ENCODE results near the gene GRXCR1.

GRXCR1 gene

GRCh38 chr4:43047058-43047457 lies 154.5 kb downstream of the GRXCR1 start:
- H3K4me3 ChIP-seq (ENCODE audit: low read depth, low read length): no peak overlapping the region
- no peak for TF ChIP-seq CTCF (IDR thresholded peaks at IDR 0.05; ENCODE audit: low read depth, low read length, missing control alignments)
- DNase-seq (ENCODE audit: low read depth): no peak

DNA sequence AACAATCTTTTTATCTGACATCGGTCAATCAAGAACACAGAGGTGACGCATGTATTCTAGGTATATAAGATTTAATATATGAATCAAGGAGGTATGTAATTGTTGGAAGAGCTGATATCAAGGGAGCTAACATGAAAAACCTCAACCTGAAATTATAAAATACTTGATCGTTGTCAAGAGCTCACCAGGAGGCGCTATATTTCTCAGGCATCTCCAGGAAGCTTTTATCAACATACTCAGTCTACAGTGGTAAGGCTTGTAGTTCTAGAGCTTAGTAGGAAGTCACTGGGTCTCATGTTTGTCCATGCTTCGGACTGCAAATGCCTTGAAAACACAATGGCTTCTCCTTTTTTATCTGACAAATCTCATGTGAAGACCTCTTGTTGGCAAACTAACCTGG lies 156.1 kb downstream of the GRXCR1 start:
- no peak overlapping the region for H3K4me3 ChIP-seq (ENCODE audit: low read depth, low read length)
- peak; percentile 13 for TF ChIP-seq CTCF (IDR thresholded peaks at IDR 0.05; ENCODE audit: low read depth, low read length, missing control alignments)
- DNase-seq (ENCODE audit: low read depth): no peak

GRCh38 chr4:43049326-43049725 lies 156.8 kb downstream of the GRXCR1 start:
- no peak for TF ChIP-seq CTCF (IDR thresholded peaks at IDR 0.05; ENCODE audit: low read depth, low read length, missing control alignments)
- no peak overlapping the region for H3K4me3 ChIP-seq (ENCODE audit: low read depth, low read length)
- DNase-seq (ENCODE audit: low read depth): no peak

DNA sequence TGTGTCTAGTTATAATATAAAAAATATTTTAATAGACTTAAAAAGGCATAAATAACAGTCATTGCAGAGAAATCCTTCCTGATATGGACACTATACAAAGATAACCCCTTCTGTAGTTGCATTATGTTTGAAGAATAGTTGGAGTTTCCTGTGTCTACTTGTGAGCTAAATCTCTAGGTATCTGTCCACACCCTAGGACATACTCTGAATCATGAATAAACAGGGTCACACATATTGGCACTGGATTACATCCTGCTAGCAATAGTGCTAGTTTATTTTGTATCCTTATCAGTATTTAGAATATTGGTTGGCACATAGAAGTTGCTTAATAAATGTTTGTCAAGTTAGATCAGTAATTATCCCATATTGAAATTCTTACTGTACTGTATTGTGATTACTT lies 173.9 kb downstream of the GRXCR1 start:
- no peak overlapping the region for H3K4me3 ChIP-seq (ENCODE audit: low read depth, low read length)
- no peak for TF ChIP-seq CTCF (IDR thresholded peaks at IDR 0.05; ENCODE audit: low read depth, low read length, missing control alignments)
- DNase-seq (ENCODE audit: low read depth): no peak

DNA sequence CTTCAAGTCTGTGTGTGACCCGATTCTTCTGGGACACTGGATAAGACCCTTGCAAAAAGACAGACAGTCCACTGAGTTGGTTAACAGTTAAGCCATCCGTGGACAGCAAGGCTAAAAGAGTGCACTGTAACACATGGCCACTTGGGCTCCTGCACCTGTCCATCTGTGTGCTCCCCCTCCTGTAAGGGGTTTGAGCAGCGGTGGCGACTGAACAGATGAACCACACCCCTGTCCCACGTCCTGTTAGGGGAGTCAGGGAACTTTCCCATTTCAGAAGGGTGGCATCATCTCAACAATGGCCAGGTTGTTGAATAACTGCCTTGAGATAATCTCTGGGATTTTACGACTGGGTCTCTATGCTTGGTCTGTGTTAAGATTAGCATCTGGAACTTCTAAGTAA lies 178.6 kb downstream of the GRXCR1 start:
- no peak for TF ChIP-seq CTCF (IDR thresholded peaks at IDR 0.05; ENCODE audit: low read depth, low read length, missing control alignments)
- no peak overlapping the region for H3K4me3 ChIP-seq (ENCODE audit: low read depth, low read length)
- no peak for DNase-seq (ENCODE audit: low read depth)

Measured in GM12864 (cell line).